OCI-LY3 (cell line): ENCODE measurements around the gene DCUN1D4.
"Not testable (repeated sequence)": the region's sequence is repeated elsewhere in the genome, so short reads cannot be mapped to it uniquely, and the experiment has no call there.

Experiments
- EZH2phosphoT487 ChIP-seq: fragments of 200-600 bp; shearing (Covaris generic); IDR thresholded peaks from 2 replicates; pipeline ENCODE4 v1.6.1; 2018; ENCODE audit warnings: antibody characterized with exemption, mixed run types, low read depth
- TF ChIP-seq, protein P1 (sequence below): fragments of 200-600, 300-600 bp; sonication (generic); IDR thresholded peaks from 2 replicates; pipeline ENCODE4 v1.5.1; 2014; ENCODE audit warnings: antibody characterized with exemption, low read length, low read depth

DNA sequence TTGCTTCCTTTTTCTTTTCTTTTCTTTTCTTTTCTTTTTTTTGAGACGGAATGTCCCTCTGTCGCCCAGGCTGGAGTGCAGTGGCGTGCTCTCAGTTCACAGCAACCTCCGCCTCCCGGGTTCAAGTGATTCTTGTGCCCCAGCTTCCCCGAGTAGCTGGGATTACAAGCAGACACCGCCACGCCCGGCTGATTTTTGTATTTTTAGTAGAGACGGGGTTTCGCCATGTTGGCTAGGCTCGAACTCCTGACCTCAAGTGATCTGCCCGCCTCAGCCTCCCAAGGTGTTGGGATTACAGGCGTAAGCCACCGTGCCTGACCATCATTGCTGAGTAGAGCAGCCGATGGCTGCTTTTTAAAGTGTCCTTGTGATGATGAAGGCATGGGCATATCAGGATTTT is 50.4 kb downstream of the DCUN1D4 start:
- TF ChIP-seq EZH2phosphoT487 = not testable (repeated sequence)
- TF ChIP-seq, protein P1, sequence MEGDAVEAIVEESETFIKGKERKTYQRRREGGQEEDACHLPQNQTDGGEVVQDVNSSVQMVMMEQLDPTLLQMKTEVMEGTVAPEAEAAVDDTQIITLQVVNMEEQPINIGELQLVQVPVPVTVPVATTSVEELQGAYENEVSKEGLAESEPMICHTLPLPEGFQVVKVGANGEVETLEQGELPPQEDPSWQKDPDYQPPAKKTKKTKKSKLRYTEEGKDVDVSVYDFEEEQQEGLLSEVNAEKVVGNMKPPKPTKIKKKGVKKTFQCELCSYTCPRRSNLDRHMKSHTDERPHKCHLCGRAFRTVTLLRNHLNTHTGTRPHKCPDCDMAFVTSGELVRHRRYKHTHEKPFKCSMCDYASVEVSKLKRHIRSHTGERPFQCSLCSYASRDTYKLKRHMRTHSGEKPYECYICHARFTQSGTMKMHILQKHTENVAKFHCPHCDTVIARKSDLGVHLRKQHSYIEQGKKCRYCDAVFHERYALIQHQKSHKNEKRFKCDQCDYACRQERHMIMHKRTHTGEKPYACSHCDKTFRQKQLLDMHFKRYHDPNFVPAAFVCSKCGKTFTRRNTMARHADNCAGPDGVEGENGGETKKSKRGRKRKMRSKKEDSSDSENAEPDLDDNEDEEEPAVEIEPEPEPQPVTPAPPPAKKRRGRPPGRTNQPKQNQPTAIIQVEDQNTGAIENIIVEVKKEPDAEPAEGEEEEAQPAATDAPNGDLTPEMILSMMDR = not testable (repeated sequence)
